H7 (cell line): Measurements from ENCODE around the gene NIT1. TPM values are rescaled to one million over a fixed set of nuclear protein-coding genes. Genes with fewer than 3 reads are reported as not detected.
A peak's percentile ranks its signal among the peaks of the same experiment; 100 is the strongest.

Experiments
- DNase-seq: peaks from one replicate; pipeline ENCODE4 v3.0.0; 2012
- H3K27me3 ChIP-seq: 2 replicates; pipeline ENCODE4 v1.6.0; 2011; ENCODE audit warnings: mild to moderate bottlenecking, low read length; ENCODE audit not compliant: control insufficient read depth, insufficient read depth
- H3K36me3 ChIP-seq: replicated peaks from 2 replicates; pipeline ENCODE4 v1.5.1; 2011; ENCODE audit warnings: low read length; ENCODE audit not compliant: control insufficient read depth, insufficient read depth
- H3K4me3 ChIP-seq: 2 replicates; pipeline ENCODE4 v1.5.1; 2011; ENCODE audit warnings: low read depth, mild to moderate bottlenecking, control low read depth, low read length, moderate library complexity; ENCODE audit not compliant: insufficient read depth
- total RNA-seq: library from RNA; depleted of rRNA; stranded (reverse); fragments of >200 nt; shearing (Covaris generic); gene quantifications from 2 replicates; pipeline ENCODE4 v1.2.3, GENCODE V29; 2014

Gene NIT1
- total RNA-seq, 1 experiment from 2014 or later = 81.5 TPM

DNA sequence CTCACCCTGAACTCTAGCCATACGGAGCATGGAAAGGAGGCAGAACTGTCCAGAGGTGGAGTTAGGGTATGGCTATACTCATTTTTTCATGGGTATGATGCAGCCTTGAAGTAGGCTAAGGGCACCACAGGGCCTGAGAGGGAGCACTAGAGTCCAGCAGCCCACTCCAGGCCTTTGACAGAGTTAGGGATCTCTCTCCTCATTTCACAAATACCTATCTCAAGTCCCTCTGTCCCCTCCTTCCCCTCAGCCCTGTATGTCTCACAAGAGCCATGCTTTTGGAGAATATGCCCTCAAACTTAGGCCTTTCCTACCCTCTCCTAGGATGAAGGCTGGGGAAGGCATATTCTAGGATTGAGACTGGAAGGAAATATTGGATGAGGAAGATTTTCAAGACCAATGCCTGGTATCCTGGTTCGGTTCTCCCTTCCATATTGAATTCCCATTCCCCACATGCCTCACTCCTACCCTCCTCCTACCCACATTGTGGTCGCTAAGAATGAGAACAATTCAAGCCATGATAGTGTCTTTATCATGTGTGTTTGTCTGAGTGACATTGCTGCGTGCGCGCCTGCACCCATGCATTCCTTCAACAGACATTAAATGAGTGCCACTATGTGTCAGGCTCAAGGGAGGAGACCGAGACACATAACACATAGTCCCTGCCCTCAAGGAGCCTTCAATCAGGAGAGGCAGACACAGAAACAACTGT, 26.0 kb upstream of the NIT1 start:
- Histone ChIP-seq H3K36me3 (no peaks in the 10 kb centered on the region), H3K4me3 (no peak overlapping the region), H3K27me3 (peaks cover 1% of the 10 kb centered on the region; the same call in 1 of the 2 replicates)
- peak; percentile 14 for DNase-seq

DNA sequence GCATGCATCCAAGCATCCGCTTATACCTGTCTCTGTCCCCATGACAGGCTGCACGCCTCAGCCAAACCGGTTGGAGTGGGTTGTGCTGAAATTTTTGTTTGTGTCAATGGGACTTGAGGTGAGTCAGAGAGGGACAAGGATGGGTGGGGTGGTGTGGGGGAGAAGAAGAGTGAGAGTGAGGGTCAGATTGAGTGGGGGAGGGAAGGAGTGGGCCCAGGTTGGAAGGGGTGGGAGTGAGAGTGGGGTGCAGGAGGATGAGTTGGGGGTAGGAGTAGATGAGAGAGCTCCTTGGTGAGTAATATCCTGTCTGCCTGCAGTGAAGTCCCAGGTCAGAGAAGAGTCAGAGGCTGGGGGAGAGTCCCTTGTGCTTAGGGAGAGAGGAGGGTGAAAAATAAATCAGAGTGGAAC, 25.3 kb upstream of the NIT1 start:
- H3K27me3 ChIP-seq = peaks cover 1% of the 10 kb centered on the region; the same call in 1 of the 2 replicates

DNA sequence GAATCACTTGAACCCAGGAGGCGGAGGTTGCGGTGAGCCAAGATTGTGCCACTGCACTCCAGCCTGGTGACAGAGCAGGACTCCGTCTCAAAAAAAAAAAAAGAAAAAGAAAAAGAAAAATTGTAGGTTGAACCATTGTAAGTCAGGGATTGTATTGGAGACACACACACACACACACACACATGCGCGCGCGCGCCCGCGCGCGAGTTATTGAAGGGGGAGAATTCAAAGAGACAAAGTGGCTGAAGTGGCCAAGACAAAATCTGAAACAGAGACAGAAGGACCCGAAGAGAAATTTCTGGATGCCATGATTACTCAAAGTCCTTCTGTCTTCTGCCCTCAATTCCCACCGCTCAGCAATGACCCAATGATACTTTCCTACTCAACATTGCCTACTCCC, 23.4 kb upstream of the NIT1 start:
- no peak for DNase-seq
- H3K36me3 ChIP-seq = no peaks in the 10 kb centered on the region

More for the DNA sequence above, 25.3 kb upstream of the NIT1 start:
- H3K36me3 ChIP-seq = no peaks in the 10 kb centered on the region
- no peak overlapping the region for H3K4me3 ChIP-seq
- DNase-seq = peak; percentile 11

GRCh38 chr1:161095230-161095629, 22.7 kb upstream of the NIT1 start:
- Histone ChIP-seq H3K4me3 (no peak overlapping the region), H3K27me3 (peaks cover 1% of the 10 kb centered on the region; the same call in 1 of the 2 replicates), H3K36me3 (peaks cover 2% of the 10 kb centered on the region; the same call in 1 of the 2 replicates)
- no peak for DNase-seq

More for the DNA sequence above, 23.4 kb upstream of the NIT1 start:
- Histone ChIP-seq H3K4me3 (no peak overlapping the region), H3K27me3 (peaks cover 1% of the 10 kb centered on the region; the same call in 1 of the 2 replicates)

DNA sequence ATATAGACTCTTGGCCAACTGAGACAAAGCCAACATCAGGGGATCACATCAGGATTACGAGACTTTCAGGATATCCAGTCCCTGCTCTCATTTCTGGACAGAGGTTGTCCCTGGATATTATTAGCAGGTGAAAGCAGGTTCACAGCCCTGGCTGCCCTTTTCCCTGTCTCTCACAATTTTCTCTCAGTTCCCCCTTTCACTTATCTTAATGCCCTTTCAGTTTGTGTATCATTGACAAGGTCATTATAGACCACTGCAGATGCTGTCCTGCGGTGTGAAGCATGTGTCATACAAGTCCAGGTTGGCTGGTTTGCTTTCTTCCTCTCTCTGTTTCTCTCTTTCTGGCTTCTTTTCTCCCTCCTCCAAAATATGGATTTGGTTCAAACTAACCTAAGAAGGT, 21.9 kb upstream of the NIT1 start:
- Histone ChIP-seq H3K36me3 (peaks cover 2% of the 10 kb centered on the region; the same call in 1 of the 2 replicates), H3K27me3 (peaks cover 1% of the 10 kb centered on the region; the same call in 1 of the 2 replicates), H3K4me3 (no peak overlapping the region)
- DNase-seq = no peak

GRCh38 chr1:161096530-161096929, 21.4 kb upstream of the NIT1 start:
- H3K36me3 ChIP-seq = peaks cover 4% of the 10 kb centered on the region
- peak; percentile 11 for DNase-seq
- peaks cover 1% of the 10 kb centered on the region; the same call in 1 of the 2 replicates for H3K27me3 ChIP-seq
- H3K4me3 ChIP-seq = no peak overlapping the region

DNA sequence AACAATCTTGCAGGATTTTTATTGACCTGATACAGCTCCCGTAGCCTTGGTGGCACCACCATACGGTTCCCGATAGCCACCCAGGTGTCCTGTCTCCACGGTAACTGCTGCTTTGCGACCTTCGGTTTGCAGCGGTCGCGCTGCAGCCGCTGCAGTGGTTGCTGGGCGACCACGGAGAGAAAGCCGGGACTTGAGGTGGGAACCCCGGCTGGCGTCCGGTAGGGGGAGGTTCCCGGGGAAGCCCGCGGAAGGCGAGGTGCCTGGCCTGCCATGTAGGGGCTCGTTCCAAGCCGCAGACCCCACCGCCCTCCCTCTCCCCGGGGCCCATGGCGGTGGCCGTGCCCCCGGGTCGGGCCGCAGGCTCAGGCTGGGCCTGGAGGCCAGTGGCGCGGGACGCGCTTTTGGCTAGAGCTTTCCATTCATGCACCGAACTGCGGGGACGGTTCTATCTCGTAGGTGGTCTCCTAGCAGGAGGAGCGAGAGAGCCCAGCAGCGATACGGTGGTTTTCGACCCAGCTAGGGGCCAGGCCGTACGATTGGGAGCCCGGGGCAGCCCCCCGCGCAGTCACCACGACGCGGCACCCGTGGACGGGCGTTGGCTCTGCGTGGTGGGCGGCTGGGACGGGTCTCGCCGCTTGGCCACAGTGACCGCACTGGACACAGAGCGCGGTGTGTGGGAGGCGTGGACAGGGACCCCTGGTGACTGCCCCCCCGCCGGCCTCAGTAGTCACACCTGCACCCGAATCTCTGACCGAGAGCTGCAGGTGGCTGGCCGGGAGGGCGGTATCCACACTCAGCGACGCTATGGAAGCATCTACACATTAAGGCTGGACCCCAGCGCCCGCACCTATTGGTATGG, 19.5 kb upstream of the NIT1 start, which contains the start of gene KLHDC9:
KLHDC9 (plus strand) TSS at position 152 of the 859 bp plus-strand sequence; CDS start at position 327, 175 bp downstream.
- DNase-seq = peak; percentile 97

DNA sequence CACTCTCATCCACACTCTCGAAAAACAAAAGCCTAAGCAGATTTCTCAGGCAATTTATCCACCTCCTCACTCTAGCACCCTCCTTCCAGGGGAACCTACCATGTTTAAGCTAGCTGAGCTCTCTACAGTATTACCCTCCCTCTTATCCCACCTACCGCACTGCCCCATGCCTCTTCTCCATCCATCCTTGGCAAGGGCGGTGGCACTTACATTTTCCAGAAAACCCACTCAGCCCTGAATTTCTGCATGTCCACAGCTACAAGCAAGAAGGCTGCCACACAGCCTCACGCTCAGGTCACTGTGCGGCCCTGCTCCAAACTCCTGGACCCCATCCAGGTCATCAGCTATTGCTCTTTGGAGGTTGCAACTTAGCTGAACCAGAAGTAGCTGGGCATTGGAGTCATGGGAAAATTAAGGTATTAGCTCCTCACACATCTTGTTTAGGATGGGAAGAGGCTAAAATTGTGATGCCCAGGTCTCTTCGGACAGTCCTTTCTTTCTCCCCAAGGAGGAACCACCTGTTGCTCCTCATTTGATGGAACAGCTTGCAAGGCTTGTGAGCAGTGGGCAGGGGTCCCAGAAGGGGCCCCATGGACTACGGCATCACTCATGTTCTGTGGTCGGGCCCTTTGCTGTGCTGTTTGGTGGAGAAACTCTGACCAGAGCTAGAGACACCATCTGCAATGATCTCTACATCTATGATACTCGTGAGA, 18.7 kb upstream of the NIT1 start:
- Histone ChIP-seq H3K27me3 (peaks cover 1% of the 10 kb centered on the region; the same call in 1 of the 2 replicates), H3K4me3 (peak overlapping the region; percentile 93), H3K36me3 (peaks cover 10% of the 10 kb centered on the region)
- DNase-seq = no peak

More for the DNA sequence above, 19.5 kb upstream of the NIT1 start, which contains the start of gene KLHDC9:
- Histone ChIP-seq H3K4me3 (peak within 1 kb of the TSS; percentile 93), H3K27me3 (peaks cover 1% of the 10 kb centered on the region; the same call in 1 of the 2 replicates), H3K36me3 (peaks cover 10% of the 10 kb centered on the region)

DNA sequence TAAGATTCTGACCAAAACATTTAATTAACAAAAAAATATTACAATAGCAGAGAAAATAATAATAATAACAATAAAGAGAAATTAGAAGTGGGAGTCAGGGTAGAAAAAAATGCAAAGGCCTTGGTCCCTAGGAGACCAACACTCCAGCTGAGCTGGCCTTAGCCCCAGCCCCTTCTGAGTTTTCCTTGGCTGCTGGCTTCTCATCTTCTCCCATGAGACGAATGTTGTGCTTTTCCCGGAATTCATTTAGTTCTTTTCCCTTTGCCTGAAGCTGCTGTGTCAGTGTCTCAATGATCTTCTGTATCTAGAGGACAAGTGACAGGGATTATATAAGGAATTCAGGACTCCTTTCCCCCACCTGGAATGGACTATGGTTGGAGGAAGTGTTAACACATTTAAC, 17.3 kb upstream of the NIT1 start:
- no peak for DNase-seq

GRCh38 chr1:161106431-161106830, 11.5 kb upstream of the NIT1 start:
- H3K4me3 ChIP-seq = no peak overlapping the region
- no peak for DNase-seq
- no peaks in the 10 kb centered on the region for H3K27me3 ChIP-seq
- peaks cover 7% of the 10 kb centered on the region for H3K36me3 ChIP-seq

More for the DNA sequence above, 17.3 kb upstream of the NIT1 start:
- peaks cover 1% of the 10 kb centered on the region; the same call in 1 of the 2 replicates for H3K27me3 ChIP-seq
- H3K4me3 ChIP-seq = no peak overlapping the region
- peaks cover 10% of the 10 kb centered on the region for H3K36me3 ChIP-seq

GRCh38 chr1:161111117-161111516, 6.8 kb upstream of the NIT1 start:
- Histone ChIP-seq H3K4me3 (no peak overlapping the region), H3K27me3 (no peaks in the 10 kb centered on the region), H3K36me3 (no peaks in the 10 kb centered on the region; the same call in 1 of the 2 replicates)
- DNase-seq = no peak

GRCh38 chr1:161111527-161111926, 6.4 kb upstream of the NIT1 start:
- H3K4me3 ChIP-seq = no peak overlapping the region
- DNase-seq = no peak

GRCh38 chr1:161113915-161114314, 4.0 kb upstream of the NIT1 start:
- Histone ChIP-seq H3K36me3 (no peaks in the 10 kb centered on the region; the same call in 1 of the 2 replicates), H3K4me3 (no peak overlapping the region), H3K27me3 (no peaks in the 10 kb centered on the region)
- DNase-seq = no peak

More at GRCh38 chr1:161111527-161111926, 6.4 kb upstream of the NIT1 start:
- Histone ChIP-seq H3K27me3 (no peaks in the 10 kb centered on the region), H3K36me3 (no peaks in the 10 kb centered on the region; the same call in 1 of the 2 replicates)

DNA sequence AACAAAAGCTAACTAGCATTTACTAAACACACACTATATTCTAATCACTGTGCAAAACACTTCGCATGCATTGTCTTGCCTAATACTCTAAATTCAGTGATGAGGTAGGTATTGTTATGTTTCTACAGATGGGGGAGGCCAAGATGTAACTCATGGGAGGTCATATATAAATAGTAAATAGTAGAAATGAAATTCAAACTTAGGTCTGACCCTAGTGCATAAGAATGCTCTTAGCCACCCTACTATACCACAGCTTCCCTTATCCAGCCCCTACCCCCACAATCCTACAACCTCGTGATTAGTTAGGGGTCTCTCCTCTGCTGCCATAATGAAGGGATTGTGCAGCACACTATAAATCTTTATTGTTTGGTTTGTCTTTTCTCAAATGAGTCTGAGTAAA, 3.3 kb upstream of the NIT1 start:
- no peak overlapping the region for H3K4me3 ChIP-seq
- H3K27me3 ChIP-seq = no peaks in the 10 kb centered on the region
- H3K36me3 ChIP-seq = no peaks in the 10 kb centered on the region; the same call in 1 of the 2 replicates
- DNase-seq = no peak
